Measurements from ENCODE around the gene RNF220. TPM values are rescaled to one million over a fixed set of nuclear protein-coding genes. Genes with fewer than 3 reads are reported as not detected.

RNF220 gene
- total RNA-seq, 2 donors from 2014 or later: 86.8 to 92.1 TPM

- no peak for ATAC-seq (replicated peaks in 1 of 2)
- no peaks in the 10 kb centered on the region for H3K4me1 Mint-ChIP-seq (ENCODE audit: low read depth)
- no peak for DNase-seq
- no peaks in the 10 kb centered on the region for H3K27me3 Mint-ChIP-seq (ENCODE audit: low read depth)
- H3K27ac Mint-ChIP-seq: no peak overlapping the region
- H3K36me3 Mint-ChIP-seq (ENCODE audit: insufficient read depth in 2 of 2): no peaks in the 10 kb centered on the region
- no peak overlapping the region for H3K4me3 Mint-ChIP-seq
- no peaks in the 10 kb centered on the region for H3K9me3 Mint-ChIP-seq
Observed at GRCh38 chr1:44681905-44682882, 277.1 kb downstream of the RNF220 start.

- H3K36me3 Mint-ChIP-seq (ENCODE audit: insufficient read depth in 2 of 2): no peaks in the 10 kb centered on the region
- no peak for DNase-seq
- H3K27ac Mint-ChIP-seq: no peak overlapping the region
- no peaks in the 10 kb centered on the region for H3K27me3 Mint-ChIP-seq (ENCODE audit: low read depth)
- H3K4me1 Mint-ChIP-seq (ENCODE audit: low read depth): no peaks in the 10 kb centered on the region
- H3K9me3 Mint-ChIP-seq: no peaks in the 10 kb centered on the region
- H3K4me3 Mint-ChIP-seq: no peak overlapping the region
- ATAC-seq (replicated peaks in 1 of 2): no peak
Observed at GRCh38 chr1:44682883-44683265, 277.8 kb downstream of the RNF220 start.

GRCh38 chr1:44684525-44684924 lies 279.5 kb downstream of the RNF220 start:
- ATAC-seq (replicated peaks in 1 of 2) (peak in 1 of 2 donors; percentile 42), DNase-seq (no peak)
- Mint-ChIP-seq H3K4me3 (no peak overlapping the region), H3K4me1 (ENCODE audit: low read depth) (no peaks in the 10 kb centered on the region), H3K27me3 (ENCODE audit: low read depth) (no peaks in the 10 kb centered on the region), H3K9me3 (no peaks in the 10 kb centered on the region), H3K27ac (no peak overlapping the region), H3K36me3 (ENCODE audit: insufficient read depth in 2 of 2) (no peaks in the 10 kb centered on the region)

- ATAC-seq (replicated peaks in 1 of 2) (no peak), DNase-seq (no peak)
- Mint-ChIP-seq H3K27ac (no peak overlapping the region), H3K27me3 (ENCODE audit: low read depth) (no peaks in the 10 kb centered on the region), H3K36me3 (ENCODE audit: insufficient read depth in 2 of 2) (no peaks in the 10 kb centered on the region), H3K4me3 (no peak overlapping the region), H3K9me3 (no peaks in the 10 kb centered on the region), H3K4me1 (ENCODE audit: low read depth) (no peaks in the 10 kb centered on the region)
Observed at GRCh38 chr1:44685218-44685617, 280.2 kb downstream of the RNF220 start.

GRCh38 chr1:44685881-44686280 lies 280.8 kb downstream of the RNF220 start:
- Mint-ChIP-seq H3K4me1 (ENCODE audit: low read depth) (no peaks in the 10 kb centered on the region), H3K27ac (no peak overlapping the region), H3K27me3 (ENCODE audit: low read depth) (no peaks in the 10 kb centered on the region), H3K36me3 (ENCODE audit: insufficient read depth in 2 of 2) (no peaks in the 10 kb centered on the region), H3K9me3 (no peaks in the 10 kb centered on the region), H3K4me3 (no peak overlapping the region)
- DNase-seq: no peak
- no peak for ATAC-seq (replicated peaks in 1 of 2)

- Mint-ChIP-seq H3K27ac (no peak overlapping the region), H3K36me3 (ENCODE audit: insufficient read depth in 2 of 2) (no peaks in the 10 kb centered on the region), H3K9me3 (no peaks in the 10 kb centered on the region), H3K4me1 (ENCODE audit: low read depth) (peaks cover 16% of the 10 kb centered on the region), H3K4me3 (no peak overlapping the region), H3K27me3 (ENCODE audit: low read depth) (no peaks in the 10 kb centered on the region)
- no peak for ATAC-seq (replicated peaks in 1 of 2)
- DNase-seq: no peak
Observed at GRCh38 chr1:44688760-44689446, 283.8 kb downstream of the RNF220 start.

- Mint-ChIP-seq H3K36me3 (ENCODE audit: insufficient read depth in 2 of 2) (no peaks in the 10 kb centered on the region), H3K27me3 (ENCODE audit: low read depth) (no peaks in the 10 kb centered on the region), H3K9me3 (no peaks in the 10 kb centered on the region), H3K27ac (no peak overlapping the region), H3K4me3 (no peak overlapping the region), H3K4me1 (ENCODE audit: low read depth) (peaks cover 18% of the 10 kb centered on the region)
- ATAC-seq (replicated peaks in 1 of 2) (no peak), DNase-seq (no peak)
Observed at GRCh38 chr1:44689447-44689765, 284.4 kb downstream of the RNF220 start.

- peak in 1 of 2 donors; percentile 21 for DNase-seq
- Mint-ChIP-seq H3K27me3 (ENCODE audit: low read depth) (no peaks in the 10 kb centered on the region), H3K36me3 (ENCODE audit: insufficient read depth in 2 of 2) (no peaks in the 10 kb centered on the region), H3K4me1 (ENCODE audit: low read depth) (peaks cover 38% of the 10 kb centered on the region), H3K9me3 (no peaks in the 10 kb centered on the region), H3K27ac (no peak overlapping the region), H3K4me3 (no peak overlapping the region)
- ATAC-seq (replicated peaks in 1 of 2): peak; percentile 64 to 69
Observed at GRCh38 chr1:44693159-44693558, 288.1 kb downstream of the RNF220 start.

- DNase-seq: no peak
- H3K4me3 Mint-ChIP-seq: no peak overlapping the region
- peaks cover 42% of the 10 kb centered on the region for H3K4me1 Mint-ChIP-seq (ENCODE audit: low read depth)
- H3K9me3 Mint-ChIP-seq: no peaks in the 10 kb centered on the region
- no peak for ATAC-seq (replicated peaks in 1 of 2)
- H3K27ac Mint-ChIP-seq: no peak overlapping the region
- no peaks in the 10 kb centered on the region for H3K27me3 Mint-ChIP-seq (ENCODE audit: low read depth)
- no peaks in the 10 kb centered on the region for H3K36me3 Mint-ChIP-seq (ENCODE audit: insufficient read depth in 2 of 2)
Observed at GRCh38 chr1:44693900-44694299, 288.8 kb downstream of the RNF220 start.

- Mint-ChIP-seq H3K36me3 (ENCODE audit: insufficient read depth in 2 of 2) (no peaks in the 10 kb centered on the region), H3K27ac (no peak overlapping the region), H3K4me1 (ENCODE audit: low read depth) (peaks cover 42% of the 10 kb centered on the region), H3K27me3 (ENCODE audit: low read depth) (no peaks in the 10 kb centered on the region), H3K4me3 (no peak overlapping the region), H3K9me3 (no peaks in the 10 kb centered on the region)
- DNase-seq (no peak), ATAC-seq (replicated peaks in 1 of 2) (no peak)
Observed at GRCh38 chr1:44694863-44695478, 289.9 kb downstream of the RNF220 start.

- no peak for ATAC-seq (replicated peaks in 1 of 2)
Observed at GRCh38 chr1:44695671-44696070, 290.6 kb downstream of the RNF220 start.

GRCh38 chr1:44696101-44696500 lies 291.0 kb downstream of the RNF220 start:
- Mint-ChIP-seq H3K9me3 (no peaks in the 10 kb centered on the region), H3K36me3 (ENCODE audit: insufficient read depth in 2 of 2) (no peaks in the 10 kb centered on the region), H3K4me1 (ENCODE audit: low read depth) (peaks cover 42% of the 10 kb centered on the region), H3K27me3 (ENCODE audit: low read depth) (no peaks in the 10 kb centered on the region), H3K4me3 (no peak overlapping the region), H3K27ac (peak overlapping the region; percentile 91)
- ATAC-seq (replicated peaks in 1 of 2) (no peak), DNase-seq (no peak)

More at GRCh38 chr1:44695671-44696070, 290.6 kb downstream of the RNF220 start:
- no peaks in the 10 kb centered on the region for H3K36me3 Mint-ChIP-seq (ENCODE audit: insufficient read depth in 2 of 2)
- no peak overlapping the region for H3K4me3 Mint-ChIP-seq
- H3K27me3 Mint-ChIP-seq (ENCODE audit: low read depth): no peaks in the 10 kb centered on the region
- DNase-seq: no peak
- no peaks in the 10 kb centered on the region for H3K9me3 Mint-ChIP-seq
- H3K27ac Mint-ChIP-seq: no peak overlapping the region
- H3K4me1 Mint-ChIP-seq (ENCODE audit: low read depth): peaks cover 42% of the 10 kb centered on the region

GRCh38 chr1:44696789-44697345 lies 291.8 kb downstream of the RNF220 start:
- H3K9me3 Mint-ChIP-seq: no peaks in the 10 kb centered on the region
- H3K27ac Mint-ChIP-seq: peak overlapping the region; percentile 91
- ATAC-seq (replicated peaks in 1 of 2) (peak; percentile 89 to 93), DNase-seq (peak; percentile 62 to 67)
- H3K27me3 Mint-ChIP-seq (ENCODE audit: low read depth): no peaks in the 10 kb centered on the region
- H3K4me3 Mint-ChIP-seq: peak overlapping the region; percentile 29 to 68
- H3K36me3 Mint-ChIP-seq (ENCODE audit: insufficient read depth in 2 of 2): no peaks in the 10 kb centered on the region
- H3K4me1 Mint-ChIP-seq (ENCODE audit: low read depth): peaks cover 38% of the 10 kb centered on the region

All from activated T-cell treated with anti-CD3 and anti-CD28 coated beads, Interleukin-2, amount 50 U/mL, for 72 hours (primary cell).